Fibroblast of lung (primary cell): ENCODE data around the gene RSKR. TPM values are rescaled to one million over a fixed set of nuclear protein-coding genes. Genes with fewer than 3 reads are reported as not detected.
A peak's percentile ranks its signal among the peaks of the same experiment; 100 is the strongest.
"Not testable (repeated sequence)": the region's sequence is repeated elsewhere in the genome, so short reads cannot be mapped to it uniquely, and the experiment has no call there.

Source experiments
- DNase-seq, 2 donors: peaks; one replicate each; pipeline versions ENCODE4 v3.0.0 to v3.0.0-alpha.2; 2010; ENCODE audit warnings: low read depth in 2 of 2
- H2AFZ ChIP-seq: 2 replicates; pipeline ENCODE4 v1.5.1; 2012; ENCODE audit warnings: low read length, control low read depth, inconsistent platforms
- H3K27ac ChIP-seq: 2 replicates; pipeline ENCODE4 v1.5.1; 2011; ENCODE audit warnings: low read length, control low read depth; ENCODE audit not compliant: insufficient read depth
- H3K27me3 ChIP-seq: 2 replicates; pipeline ENCODE4 v1.5.1; 2011; ENCODE audit warnings: mild to moderate bottlenecking, low read length; ENCODE audit not compliant: control insufficient read depth, insufficient read depth
- H3K36me3 ChIP-seq: 2 replicates; pipeline ENCODE4 v1.5.1; 2011; ENCODE audit warnings: low read length; ENCODE audit not compliant: control insufficient read depth, insufficient read depth
- H3K4me1 ChIP-seq: 2 replicates; pipeline ENCODE4 v1.5.1; 2011; ENCODE audit warnings: low read length; ENCODE audit not compliant: control insufficient read depth, insufficient read depth; ENCODE audit errors: extremely low read depth
- H3K4me2 ChIP-seq: 2 replicates; pipeline ENCODE4 v1.5.1; 2011; ENCODE audit warnings: low read length, control low read depth; ENCODE audit not compliant: insufficient read depth; ENCODE audit errors: extremely low read depth
- H3K4me3 ChIP-seq, 4 experiments: fragments of 200-600 bp in 1 of 4; sonication (generic) in 1 of 4; replicated peaks in 1 of 4; 2 replicates each; pipeline ENCODE4 v1.5.1; 2011 to 2016; ENCODE audit warnings: low read length in 4 of 4, low read depth in 3 of 4, mild to moderate bottlenecking in 3 of 4, control low read depth in 2 of 4, inconsistent platforms in 1 of 4, mixed read lengths in 1 of 4; ENCODE audit not compliant: insufficient read depth in 1 of 4; ENCODE audit errors: control extremely low read depth in 1 of 4
- H3K79me2 ChIP-seq: 2 replicates; pipeline ENCODE4 v1.5.1; 2012; ENCODE audit warnings: mild to moderate bottlenecking, low read length, inconsistent platforms; ENCODE audit not compliant: control insufficient read depth, insufficient read depth
- H3K9ac ChIP-seq: 2 replicates; pipeline ENCODE4 v1.5.1; 2011; ENCODE audit warnings: mild to moderate bottlenecking, low read length, control low read depth; ENCODE audit not compliant: insufficient read depth
- H3K9me3 ChIP-seq: 2 replicates; pipeline ENCODE4 v1.5.1; 2012; ENCODE audit warnings: low read depth, low read length; ENCODE audit not compliant: control insufficient read depth, insufficient read depth
- H4K20me1 ChIP-seq: 2 replicates; pipeline ENCODE4 v1.5.1; 2011; ENCODE audit warnings: low read length; ENCODE audit not compliant: control insufficient read depth, insufficient read depth; ENCODE audit errors: extremely low read depth
- CTCF ChIP-seq, 2 donors: IDR thresholded peaks in 1 of 2; conservative IDR thresholded peaks in 1 of 2; 1 replicate in 1 of 2; 2 replicates in 1 of 2; pipeline ENCODE4 v1.5.1; 2011 to 2012; ENCODE audit warnings: low read length in 2 of 2, control low read depth in 1 of 2, inconsistent platforms in 1 of 2, low read depth in 1 of 2, mild to moderate bottlenecking in 1 of 2
- EZH2 ChIP-seq: IDR thresholded peaks from 2 replicates; pipeline ENCODE4 v1.5.1; 2012; ENCODE audit warnings: low read length, control low read depth, mild to moderate bottlenecking; ENCODE audit errors: missing control alignments
- polyA plus RNA-seq, 2 donors: library from polyadenylated mRNA; depleted of rRNA in 1 of 2; stranded (reverse) in 1 of 2; unstranded in 1 of 2; fragments of >200 nt; gene quantifications; 2 replicates each; pipeline ENCODE4 v1.2.1, GENCODE V29; 2011 to 2012; ENCODE audit warnings: missing spikeins in 1 of 2
- total RNA-seq: library from RNA; depleted of rRNA; stranded (reverse); fragments of >200 nt; gene quantifications from 2 replicates; pipeline ENCODE4 v1.2.1, GENCODE V29; 2014

Gene RSKR
- total and polyA plus RNA-seq, 2 donors (not counting 1 experiment from before 2014, with no cell fraction given): 1.8 to 3.8 TPM

GRCh38 chr17:28661635-28662526 lies 47.9 kb upstream of the RSKR start, which contains the start of the genes SDF2 and SUPT6H:
Gene SDF2 (minus strand): TSS chr17:28661906. CDS start chr17:28661876, 30 bp downstream.
Gene SUPT6H (plus strand): TSS chr17:28662205. CDS start chr17:28673402, 11,197 bp downstream.
- H3K36me3 ChIP-seq: peaks cover 4% of the 10 kb centered on the region
- H3K27ac ChIP-seq: peak within 1 kb of the TSS; percentile 96
- peak within 1 kb of the TSS; percentile 83 for H3K9ac ChIP-seq
- peaks cover 5% of the 10 kb centered on the region for H3K4me1 ChIP-seq
- TF ChIP-seq CTCF (conservative IDR thresholded peaks at IDR 0.05 in 1 of 2, IDR thresholded peaks at IDR 0.05 in 1 of 2; ENCODE audit: low read depth in 1 of 2, low read length in 2 of 2): no peak
- TF ChIP-seq EZH2: no peak
- peak within 1 kb of the TSS; percentile 64 for H2AFZ ChIP-seq
- H3K4me3 ChIP-seq: peak within 1 kb of the TSS; percentile 54 to 92 (median 88)
- DNase-seq: peak; percentile 79 to 85
- H3K9me3 ChIP-seq: no peaks in the 10 kb centered on the region
- peak within 1 kb of the TSS; percentile 97 for H3K4me2 ChIP-seq
- no peaks in the 10 kb centered on the region for H3K27me3 ChIP-seq
- H4K20me1 ChIP-seq: no peaks in the 10 kb centered on the region
- H3K79me2 ChIP-seq: peaks cover 72% of the 10 kb centered on the region

GRCh38 chr17:28659497-28659881 lies 45.5 kb upstream of the RSKR start:
- H3K4me1 ChIP-seq, H3K4me2 ChIP-seq, H3K36me3 ChIP-seq, H3K27ac ChIP-seq, H3K27me3 ChIP-seq, H2AFZ ChIP-seq, H3K9me3 ChIP-seq, H3K4me3 ChIP-seq, DNase-seq, H4K20me1 ChIP-seq, H3K9ac ChIP-seq: not testable (repeated sequence)
- H3K79me2 ChIP-seq: peaks cover 66% of the 10 kb centered on the region

- not testable (repeated sequence) for H3K27ac ChIP-seq, H3K4me2 ChIP-seq, H3K4me3 ChIP-seq, H4K20me1 ChIP-seq, H3K4me1 ChIP-seq, H3K9ac ChIP-seq, H2AFZ ChIP-seq, H3K9me3 ChIP-seq, H3K36me3 ChIP-seq, DNase-seq, H3K27me3 ChIP-seq
- H3K79me2 ChIP-seq: peaks cover 60% of the 10 kb centered on the region
These were observed 44.9 kb upstream of the RSKR start for GRCh38 chr17:28658766-28659496.

- H3K36me3 ChIP-seq, H2AFZ ChIP-seq, H3K4me3 ChIP-seq, H3K4me2 ChIP-seq, H3K9ac ChIP-seq, DNase-seq, H3K27me3 ChIP-seq, H3K9me3 ChIP-seq, H3K4me1 ChIP-seq, H3K27ac ChIP-seq, H4K20me1 ChIP-seq: not testable (repeated sequence)
- peaks cover 54% of the 10 kb centered on the region for H3K79me2 ChIP-seq
These were observed 44.4 kb upstream of the RSKR start for GRCh38 chr17:28658342-28658741.
